Right renal cortex interstitium (tissue), 3 donors: Measurements from ENCODE around the gene SLC41A1. TPM values are rescaled to one million over a fixed set of nuclear protein-coding genes. Genes with fewer than 3 reads are reported as not detected.

ENCODE experiments used
- DNase-seq, 3 donors: peaks; one replicate each; pipeline ENCODE4 v3.0.0-alpha.2; 2013; ENCODE audit warnings: low read depth in 3 of 3, low spot score in 2 of 3
- polyA plus RNA-seq, 3 donors: library from polyadenylated mRNA; unstranded; fragments of 120-200 nt; gene quantifications; one replicate each; pipeline ENCODE4 v1.2.1, GENCODE V29; 2013; ENCODE audit not compliant: insufficient read length in 3 of 3

Gene SLC41A1
- polyA plus RNA-seq, 3 donors: 27.9 to 34.3 (median 30.6) TPM

GRCh38 chr1:205792481-205792881 is 20.5 kb downstream of the SLC41A1 start:
- no peak for DNase-seq

- no peak for DNase-seq
These were observed 21.3 kb downstream of the SLC41A1 start for GRCh38 chr1:205791568-205792180.

GRCh38 chr1:205787287-205787916 is 25.6 kb downstream of the SLC41A1 start:
- DNase-seq: no peak

- DNase-seq: no peak
These were observed 26.4 kb downstream of the SLC41A1 start for GRCh38 chr1:205786601-205787000.

DNA sequence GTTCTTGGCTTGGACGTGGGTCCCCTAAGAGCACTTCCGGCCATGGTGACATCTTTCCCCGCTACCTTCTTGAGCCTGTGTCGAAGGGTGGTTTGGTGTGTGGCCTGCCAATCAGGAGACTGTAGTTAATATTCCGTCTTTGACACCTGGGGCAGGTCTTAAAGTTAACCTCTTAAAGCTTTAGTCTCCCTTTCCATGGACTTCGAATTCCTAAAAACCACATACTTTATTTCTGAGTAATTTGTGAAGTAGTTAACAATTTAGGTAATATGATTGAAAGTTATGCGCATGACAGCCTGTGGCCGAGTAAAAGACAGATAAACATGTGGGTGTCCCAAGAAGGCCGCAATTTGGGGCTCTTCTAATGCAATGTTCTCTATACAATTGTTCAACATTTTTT is 27.6 kb downstream of the SLC41A1 start:
- no peak for DNase-seq

DNA sequence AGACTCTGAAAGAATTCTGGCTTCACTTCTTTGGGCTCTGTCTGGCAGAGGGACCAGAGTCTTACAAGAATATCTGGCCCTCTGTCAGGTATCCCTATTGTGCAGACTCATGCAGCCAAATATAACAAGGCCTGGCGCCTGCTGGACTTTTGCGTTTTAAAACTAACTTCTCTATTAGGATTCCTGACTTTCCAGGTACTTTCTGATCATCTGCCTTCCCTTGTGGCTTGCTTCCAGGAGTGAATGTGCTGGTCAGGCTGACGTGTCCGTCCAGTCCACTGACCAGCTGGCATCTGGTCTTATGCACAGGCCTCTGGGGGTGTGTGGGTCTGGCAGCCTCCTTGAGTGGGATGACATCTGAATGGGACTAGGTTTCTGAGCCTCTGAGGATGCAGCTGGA is 29.1 kb downstream of the SLC41A1 start:
- DNase-seq: no peak

DNA sequence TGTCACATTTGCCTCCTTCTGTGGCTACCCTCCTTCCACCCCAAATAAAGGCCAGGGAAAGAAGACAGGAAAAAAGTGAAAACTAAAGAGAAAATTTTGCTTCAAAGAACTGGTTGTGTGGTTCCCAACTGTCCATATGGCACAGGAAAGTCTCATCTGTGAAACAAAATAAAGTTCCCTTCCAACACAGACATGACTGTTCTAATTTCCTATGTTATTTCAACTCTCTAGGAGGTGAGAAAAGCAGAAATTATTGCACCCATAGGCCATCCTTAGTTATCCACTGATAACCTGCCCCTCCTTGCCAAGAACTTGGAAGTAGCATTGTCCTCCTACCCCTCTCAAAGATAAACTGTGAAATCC is 29.6 kb downstream of the SLC41A1 start:
- DNase-seq: no peak

GRCh38 chr1:205782627-205783432 is 30.2 kb downstream of the SLC41A1 start:
- no peak for DNase-seq

GRCh38 chr1:205780335-205780734 is 32.7 kb downstream of the SLC41A1 start:
- no peak for DNase-seq

- DNase-seq: no peak
These were observed 35.0 kb downstream of the SLC41A1 start for GRCh38 chr1:205777994-205778393.

GRCh38 chr1:205775717-205776056 is 37.3 kb downstream of the SLC41A1 start:
- no peak for DNase-seq

GRCh38 chr1:205775015-205775716 is 37.8 kb downstream of the SLC41A1 start, which contains the start of gene RAB29:
TSS of gene RAB29 (minus strand) at chr1:205775482. CDS start at chr1:205774956, 526 bp downstream.
- peak; percentile 44 to 68 (median 48) for DNase-seq

DNA sequence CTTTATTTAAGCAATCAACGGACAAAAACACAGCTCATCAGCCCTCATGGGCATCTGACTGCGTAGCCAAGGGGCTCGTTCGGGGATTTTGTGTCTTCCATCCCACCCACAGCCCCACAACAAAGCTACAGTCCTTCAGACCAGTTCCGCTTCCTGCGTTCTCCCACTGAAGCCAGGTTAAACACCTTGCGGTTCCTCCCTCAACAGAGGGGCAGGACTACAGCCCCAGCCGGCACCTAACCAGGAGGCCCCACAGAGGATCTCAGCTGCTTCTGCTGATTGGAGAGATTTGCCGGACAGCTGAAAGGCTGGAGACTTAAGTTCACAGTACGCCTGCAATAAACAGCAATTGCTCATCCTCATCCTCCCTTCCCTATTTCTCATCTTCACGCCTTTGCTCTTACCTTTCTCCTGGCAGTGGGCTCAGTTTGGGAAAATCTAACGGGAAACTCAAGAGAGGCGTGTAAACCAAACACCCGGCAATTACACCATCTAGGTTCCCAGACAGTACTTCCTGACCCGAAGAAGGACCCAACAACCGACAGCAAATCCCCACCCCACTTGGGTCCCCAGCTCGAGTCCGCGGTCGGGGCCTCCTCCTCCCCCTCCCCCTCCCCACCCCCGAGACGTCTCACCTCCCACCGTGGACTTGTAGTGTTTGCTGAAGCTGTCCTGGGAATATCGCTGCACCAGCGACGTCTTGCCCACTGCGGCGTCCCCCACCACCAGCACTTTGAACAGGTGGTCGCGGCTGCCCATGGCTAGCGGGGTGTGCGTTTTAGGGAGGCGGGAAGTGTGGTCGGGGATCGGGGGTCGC is 38.6 kb downstream of the SLC41A1 start:
- no peak for DNase-seq

DNA sequence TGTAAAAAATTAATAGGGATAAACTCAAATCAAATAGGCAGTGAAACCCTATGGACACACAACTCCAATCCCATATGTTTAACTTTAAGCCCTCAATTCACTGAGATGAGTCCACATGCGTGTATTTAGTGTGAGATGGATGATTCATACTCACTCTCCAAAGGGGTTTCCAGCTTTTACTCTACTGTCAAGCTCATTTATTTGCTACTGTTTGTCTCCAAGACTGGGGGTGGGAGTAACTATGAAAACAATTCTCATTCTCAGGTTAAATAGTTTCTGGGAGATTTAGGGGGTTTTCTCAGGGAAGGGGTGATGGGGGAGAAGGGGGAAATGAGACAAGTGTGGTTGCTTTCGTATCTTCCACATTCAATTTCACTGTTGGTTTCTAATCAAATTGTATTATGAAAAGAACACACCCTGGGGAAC is 40.4 kb downstream of the SLC41A1 start:
- no peak for DNase-seq

- DNase-seq: no peak
These were observed 42.4 kb downstream of the SLC41A1 start for GRCh38 chr1:205770618-205771017.

DNA sequence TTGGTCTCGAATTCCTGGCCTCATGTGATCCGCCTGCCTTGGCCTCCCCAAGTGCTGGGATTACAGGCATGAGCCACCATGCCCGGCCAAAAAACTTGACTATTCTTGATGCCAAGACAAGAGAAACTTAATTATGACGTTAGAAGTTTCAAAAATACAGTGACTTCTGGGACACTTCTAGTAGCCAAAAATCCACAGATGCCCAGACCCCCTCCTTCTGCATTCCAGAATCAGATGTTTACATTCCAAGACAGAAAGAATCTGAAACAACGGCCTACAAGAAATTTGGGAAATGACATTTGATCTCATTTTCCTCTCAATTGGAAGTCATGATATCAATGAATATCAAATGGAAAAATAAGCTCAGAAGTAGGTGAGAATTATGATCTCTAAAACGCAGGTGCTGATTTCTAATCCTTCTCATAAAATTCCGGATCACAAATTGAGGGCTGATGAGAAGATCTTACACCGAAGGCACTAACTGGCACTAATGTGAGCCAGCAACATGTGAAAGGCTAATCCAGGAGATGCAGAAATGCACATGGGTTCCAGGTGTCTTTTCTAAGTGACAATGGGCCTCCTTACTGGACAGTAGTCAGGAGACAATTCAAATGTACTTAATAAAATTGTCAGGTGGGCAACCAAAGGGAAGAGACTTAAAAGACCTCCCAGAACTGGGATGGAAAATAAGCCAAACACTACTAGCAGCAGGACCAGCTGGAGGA is 43.2 kb downstream of the SLC41A1 start:
- no peak for DNase-seq

DNA sequence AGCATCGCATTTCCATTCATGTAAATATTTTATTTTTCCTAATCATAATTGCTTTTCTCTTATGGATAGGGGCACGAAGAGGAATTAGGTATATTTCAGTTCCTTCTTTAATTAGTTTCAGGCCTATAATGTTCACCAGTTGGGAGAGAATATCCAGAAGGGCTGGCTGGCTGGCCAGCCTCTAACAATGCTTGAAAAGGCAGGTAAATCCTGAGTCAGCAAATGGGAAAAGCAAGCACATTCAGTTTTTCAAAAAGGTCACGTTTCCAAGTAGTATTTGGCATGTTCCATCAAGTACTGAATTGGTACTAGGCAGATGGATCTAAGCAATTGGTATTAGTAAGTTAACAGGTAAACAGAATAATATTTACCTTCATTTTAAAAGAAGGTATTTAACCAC is 45.8 kb downstream of the SLC41A1 start:
- DNase-seq: no peak

DNA sequence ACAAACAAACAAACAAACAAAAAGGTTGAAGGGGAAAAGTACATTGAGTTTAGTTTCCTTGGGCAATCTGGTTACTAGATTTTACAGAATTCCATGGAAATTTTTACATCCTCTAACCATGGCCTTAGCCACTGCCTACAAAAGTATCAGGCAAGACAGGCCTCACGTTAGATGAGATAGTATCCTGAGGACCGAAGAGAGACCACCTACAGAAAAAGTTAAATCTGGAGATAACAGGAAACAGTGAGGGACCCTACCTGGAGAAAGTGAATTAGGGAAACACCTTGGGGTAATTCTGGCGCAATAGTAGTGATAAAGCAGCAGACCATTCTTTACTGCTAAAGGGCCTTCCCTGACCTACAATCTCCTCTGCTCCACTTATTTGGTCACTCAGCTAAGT is 46.4 kb downstream of the SLC41A1 start:
- no peak for DNase-seq

- DNase-seq: no peak
These were observed 47.0 kb downstream of the SLC41A1 start for GRCh38 chr1:205766038-205766437.

DNA sequence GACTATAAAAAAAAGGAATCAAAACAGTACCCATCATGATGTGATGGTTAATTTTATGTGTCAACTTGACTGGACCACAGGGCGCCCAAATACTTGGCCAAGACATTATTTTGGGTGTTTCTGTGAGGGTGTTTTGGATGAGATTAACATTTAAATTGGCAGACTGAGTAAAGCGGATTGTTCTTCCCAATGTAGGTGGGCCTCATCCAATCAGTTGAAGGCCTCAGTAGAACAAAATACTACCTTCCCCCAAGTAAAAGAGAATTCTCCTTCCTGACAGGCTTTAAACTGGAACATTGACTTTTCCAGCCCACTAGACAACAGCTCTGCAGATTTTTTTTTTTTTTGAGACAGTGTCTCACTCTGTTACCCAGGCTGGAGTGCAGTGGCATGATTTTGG is 48.4 kb downstream of the SLC41A1 start:
- DNase-seq: no peak
